HEK293 (cell line): Measurements from ENCODE around the gene MYBPH.

Experiments used
- CTCF ChIA-PET: fragments of 350-600 bp; formaldehyde crosslinking; extraction: SDS; loops from one replicate; lab custom pipeline; 2021; ENCODE audit warnings: antibody characterized with exemption; lab: Yijun Ruan, JAX
- POLR2A ChIA-PET: fragments of 300-600 bp; formaldehyde crosslinking; extraction: SDS; loops from one replicate; lab custom pipeline; 2020; ENCODE audit warnings: antibody characterized with exemption, inconsistent platforms; lab: Yijun Ruan, JAX
- H3K27ac ChIP-seq: fragments of 200-500 bp; sonication (Bioruptor generic); 2 replicates; pipeline ENCODE4 v1.5.1; 2014; ENCODE audit warnings: low read depth, low read length, control low read depth, inconsistent platforms; ENCODE audit errors: extremely low read depth
- H3K36me3 ChIP-seq, 2 experiments: fragments of 200-500 bp in 1 of 2; sonication (Bioruptor generic) in 1 of 2; 1 replicate in 1 of 2; 2 replicates in 1 of 2; pipeline ENCODE4 v1.5.1; 2014 to 2017; ENCODE audit warnings: inconsistent platforms in 2 of 2, low read length in 2 of 2; ENCODE audit not compliant: control insufficient read depth in 2 of 2, insufficient read depth in 1 of 2
- H3K4me1 ChIP-seq: fragments of 200-500 bp; sonication (Bioruptor generic); 2 replicates; pipeline ENCODE4 v1.5.1; 2014; ENCODE audit warnings: mild to moderate bottlenecking, low read length, inconsistent platforms; ENCODE audit not compliant: control insufficient read depth, insufficient read depth
- H3K4me3 ChIP-seq: 2 replicates; pipeline ENCODE4 v1.5.1; 2011; ENCODE audit warnings: low read depth, mild to moderate bottlenecking, control low read depth, low read length, moderate library complexity
- H3K9me3 ChIP-seq: fragments of 200-500 bp; sonication (Bioruptor generic); 2 replicates; pipeline ENCODE4 v1.5.1; 2014; ENCODE audit warnings: low read depth, low read length, inconsistent platforms; ENCODE audit not compliant: control insufficient read depth, insufficient read depth
- KLF10 ChIP-seq: fragments of 450-650 bp; IDR thresholded peaks from 2 replicates; pipeline ENCODE4 v1.5.1; 2018; ENCODE audit warnings: missing biosample characterization, mild to moderate bottlenecking, missing genetic modification characterization
- YY2 ChIP-seq: fragments of 450-650 bp; formaldehyde crosslinking; IDR thresholded peaks from 2 replicates; pipeline ENCODE4 v1.5.1; 2016; ENCODE audit warnings: missing biosample characterization, missing genetic modification characterization
- ZBTB11 ChIP-seq: fragments of 450-650 bp; formaldehyde crosslinking; conservative IDR thresholded peaks from 2 replicates; pipeline ENCODE4 v1.5.1; 2016; ENCODE audit warnings: low read depth, missing biosample characterization, missing genetic modification characterization
- ZBTB17 ChIP-seq: fragments of 450-650 bp; formaldehyde crosslinking; IDR thresholded peaks from 2 replicates; pipeline ENCODE4 v1.5.1; 2016; ENCODE audit warnings: missing biosample characterization, missing genetic modification characterization
- ZNF112 ChIP-seq: fragments of 450-650 bp; formaldehyde crosslinking; IDR thresholded peaks from 2 replicates; pipeline ENCODE4 v1.5.0; 2017; ENCODE audit warnings: missing biosample characterization, missing genetic modification characterization
- ZNF138 ChIP-seq: fragments of 450-650 bp; formaldehyde crosslinking; IDR thresholded peaks from 2 replicates; pipeline ENCODE4 v1.5.1; 2016; ENCODE audit warnings: missing biosample characterization, missing genetic modification characterization, borderline replicate concordance
- ZNF175 ChIP-seq: fragments of 450-650 bp; formaldehyde crosslinking; IDR thresholded peaks from 2 replicates; pipeline ENCODE4 v1.5.1; 2016; ENCODE audit warnings: missing biosample characterization, missing genetic modification characterization
- ZNF239 ChIP-seq: fragments of 450-650 bp; formaldehyde crosslinking; IDR thresholded peaks from 2 replicates; pipeline ENCODE4 v1.5.1; 2016; ENCODE audit warnings: missing biosample characterization, missing genetic modification characterization
- ZNF311 ChIP-seq: fragments of 450-650 bp; formaldehyde crosslinking; IDR thresholded peaks from 2 replicates; pipeline ENCODE4 v1.5.1; 2017; ENCODE audit warnings: missing biosample characterization, missing genetic modification characterization, borderline replicate concordance
- ZNF398 ChIP-seq: fragments of 450-650 bp; formaldehyde crosslinking; IDR thresholded peaks from 2 replicates; pipeline ENCODE4 v1.5.1; 2017; ENCODE audit warnings: missing biosample characterization, missing genetic modification characterization
- ZNF514 ChIP-seq: fragments of 450-650 bp; formaldehyde crosslinking; IDR thresholded peaks from 2 replicates; pipeline ENCODE4 v1.5.1; 2016; ENCODE audit warnings: missing biosample characterization, missing genetic modification characterization
- ZNF521 ChIP-seq: fragments of 450-650 bp; formaldehyde crosslinking; IDR thresholded peaks from 2 replicates; pipeline ENCODE4 v1.5.1; 2017; ENCODE audit warnings: missing biosample characterization, mild to moderate bottlenecking, missing genetic modification characterization
- ZNF558 ChIP-seq: fragments of 450-650 bp; formaldehyde crosslinking; IDR thresholded peaks from 2 replicates; pipeline ENCODE4 v1.5.1; 2016; ENCODE audit warnings: missing biosample characterization, missing genetic modification characterization
- ZNF621 ChIP-seq: fragments of 450-650 bp; formaldehyde crosslinking; IDR thresholded peaks from 2 replicates; pipeline ENCODE4 v1.5.1; 2017; ENCODE audit warnings: missing biosample characterization, missing genetic modification characterization
- ZNF629 ChIP-seq: fragments of 450-650 bp; formaldehyde crosslinking; IDR thresholded peaks from 2 replicates; pipeline ENCODE4 v1.5.1; 2017; ENCODE audit warnings: missing biosample characterization, missing genetic modification characterization
- ZNF660 ChIP-seq: fragments of 450-650 bp; IDR thresholded peaks from 2 replicates; pipeline ENCODE4 v1.5.1; 2018; ENCODE audit warnings: missing biosample characterization, mild to moderate bottlenecking, missing genetic modification characterization
- ZNF677 ChIP-seq: fragments of 450-650 bp; IDR thresholded peaks from 2 replicates; pipeline ENCODE4 v1.5.0; 2018; ENCODE audit warnings: missing biosample characterization, mild to moderate bottlenecking, missing genetic modification characterization, moderate library complexity
- ZNF707 ChIP-seq: fragments of 450-650 bp; formaldehyde crosslinking; IDR thresholded peaks from 2 replicates; pipeline ENCODE4 v1.5.1; 2016; ENCODE audit warnings: missing biosample characterization, missing genetic modification characterization
- ZNF76 ChIP-seq: fragments of 450-650 bp; formaldehyde crosslinking; IDR thresholded peaks from 2 replicates; pipeline ENCODE4; 2016; ENCODE audit warnings: low read depth, missing biosample characterization, missing genetic modification characterization, borderline replicate concordance
- ZNF768 ChIP-seq: fragments of 450-650 bp; formaldehyde crosslinking; IDR thresholded peaks from 2 replicates; pipeline ENCODE4 v1.5.1; 2018; ENCODE audit warnings: missing biosample characterization, mild to moderate bottlenecking, missing genetic modification characterization
- TF ChIP-seq, protein P1 (sequence below): fragments of 450-650 bp; formaldehyde crosslinking; IDR thresholded peaks from 2 replicates; pipeline ENCODE4 v1.5.1; 2016; ENCODE audit warnings: missing biosample characterization, missing genetic modification characterization, borderline replicate concordance

Gene MYBPH

DNA sequence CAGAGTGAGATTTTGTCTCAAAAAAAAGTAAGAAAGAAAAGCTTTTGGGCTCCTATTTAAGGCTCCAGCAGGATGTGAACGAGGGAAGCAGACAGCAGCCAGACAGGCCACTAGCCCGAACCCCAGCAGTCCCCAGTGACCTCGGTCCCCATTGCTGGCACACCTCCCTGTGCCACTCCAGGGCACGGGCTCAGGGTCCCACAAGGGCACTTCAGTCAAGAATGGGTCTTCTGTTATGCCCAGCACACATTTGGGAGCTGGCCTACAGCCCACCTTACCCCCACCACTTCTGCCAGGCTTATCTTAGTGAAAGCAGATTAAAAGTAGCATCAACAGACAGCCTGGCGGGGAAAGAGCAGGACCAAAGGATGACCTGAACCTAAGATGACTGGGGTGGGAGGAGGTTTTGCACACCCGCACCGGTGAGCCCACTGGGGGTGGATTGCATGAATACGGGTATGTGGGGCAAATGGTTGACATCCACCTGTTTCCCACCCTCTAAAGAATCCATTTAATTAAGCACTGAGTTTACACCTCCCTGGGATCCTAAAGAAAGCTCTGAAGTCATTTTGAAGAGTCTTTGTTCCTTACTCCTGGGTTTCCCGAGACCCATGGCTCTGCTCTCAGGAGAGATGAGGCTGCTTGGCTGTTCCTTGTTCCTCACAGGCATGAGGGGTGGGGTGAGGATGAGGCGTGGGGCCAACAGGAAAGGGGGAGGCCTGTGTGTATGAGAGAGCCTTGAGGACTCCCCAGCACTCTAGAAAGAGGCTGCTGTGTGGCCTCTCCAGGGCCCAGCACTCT is 6.2 kb upstream of the MYBPH start:
- ChIA-PET CTCF (interaction anchor here (0.6 to 3.3 kb wide), 6 partner anchors 9 to 86 kb away, joined by 3 to 20 read pairs (median 4); no protein-coding TSS in a partner anchor), POLR2A (interaction anchor here (1.0 kb wide), 1 partner anchor 64 kb away, joined by 3 read pairs; no protein-coding TSS in a partner anchor)
- Histone ChIP-seq H3K4me3 (no peak overlapping the region), H3K9me3 (no peaks in the 10 kb centered on the region), H3K4me1 (no peaks in the 10 kb centered on the region; the same call in 1 of the 2 replicates), H3K27ac (no peak overlapping the region), H3K36me3 (no peaks in the 10 kb centered on the region)
- no peak for TF ChIP-seq YY2 (tag by site-specific recombination)
- TF ChIP-seq ZNF768: no peak
- no peak for TF ChIP-seq ZNF621 (tag by site-specific recombination)
- no peak for TF ChIP-seq ZNF175 (tag by site-specific recombination)
- no peak for TF ChIP-seq ZNF707
- no peak for TF ChIP-seq ZNF239 (tag by site-specific recombination)
- no peak for TF ChIP-seq ZNF558 (tag by site-specific recombination)
- no peak for TF ChIP-seq ZNF521 (tag by site-specific recombination)
- no peak for TF ChIP-seq ZNF311 (tag by site-specific recombination)
- no peak for TF ChIP-seq ZNF514 (tag by site-specific recombination)
- TF ChIP-seq ZNF629 (tag by site-specific recombination): no peak
- no peak for TF ChIP-seq KLF10
- no peak for TF ChIP-seq ZNF138 (tag by site-specific recombination)
- TF ChIP-seq ZNF112: no peak
- no peak for TF ChIP-seq ZBTB17 (tag by site-specific recombination)

DNA sequence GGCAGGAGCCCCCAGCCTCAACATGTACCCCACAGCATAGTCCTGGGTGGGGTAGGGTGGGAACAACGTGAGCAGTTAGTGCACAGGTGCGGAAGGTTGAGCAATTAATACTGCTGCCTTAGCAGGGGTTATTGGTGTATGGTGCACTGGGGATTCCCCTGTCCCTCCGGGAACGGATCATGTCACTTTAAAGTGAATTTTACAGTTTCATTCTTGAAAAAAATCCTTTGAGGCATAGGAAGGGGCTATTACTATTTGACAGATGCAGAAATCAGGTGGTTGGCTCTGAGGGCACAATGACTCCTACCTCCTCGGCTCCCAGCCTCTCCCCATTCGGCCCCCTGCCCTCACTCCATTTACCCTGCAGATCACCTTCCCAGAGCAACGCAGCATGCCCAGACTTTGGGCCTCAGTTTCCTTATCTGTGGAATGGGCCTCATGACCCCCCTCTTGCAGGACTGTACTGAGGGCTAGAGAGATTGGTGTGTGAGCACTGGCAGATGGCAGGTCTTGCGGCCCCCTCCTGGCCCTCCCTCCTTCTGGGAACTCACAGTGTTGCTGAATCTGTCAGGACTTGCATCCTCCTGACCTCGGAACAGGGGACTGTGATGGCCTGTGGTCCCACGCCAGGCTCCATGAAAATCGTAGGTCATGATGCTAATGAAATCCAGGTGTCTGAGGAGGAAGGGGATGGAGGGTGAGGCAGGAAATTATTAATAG is 5.1 kb upstream of the MYBPH start:
- ChIA-PET CTCF (interaction anchor here (2.0 to 3.3 kb wide), 2 partner anchors 8 to 87 kb away, joined by 5 to 20 read pairs; no protein-coding TSS in a partner anchor), POLR2A (no interaction called here)
- no peak for TF ChIP-seq ZNF76 (tag by site-specific recombination)
- no peak for TF ChIP-seq ZNF677 (tag by site-specific recombination)
- 0 out of 2 replicates have a peak, but pooled peaks have one; percentile 31 for TF ChIP-seq ZNF660 (tag by site-specific recombination)
- TF ChIP-seq, protein P1, sequence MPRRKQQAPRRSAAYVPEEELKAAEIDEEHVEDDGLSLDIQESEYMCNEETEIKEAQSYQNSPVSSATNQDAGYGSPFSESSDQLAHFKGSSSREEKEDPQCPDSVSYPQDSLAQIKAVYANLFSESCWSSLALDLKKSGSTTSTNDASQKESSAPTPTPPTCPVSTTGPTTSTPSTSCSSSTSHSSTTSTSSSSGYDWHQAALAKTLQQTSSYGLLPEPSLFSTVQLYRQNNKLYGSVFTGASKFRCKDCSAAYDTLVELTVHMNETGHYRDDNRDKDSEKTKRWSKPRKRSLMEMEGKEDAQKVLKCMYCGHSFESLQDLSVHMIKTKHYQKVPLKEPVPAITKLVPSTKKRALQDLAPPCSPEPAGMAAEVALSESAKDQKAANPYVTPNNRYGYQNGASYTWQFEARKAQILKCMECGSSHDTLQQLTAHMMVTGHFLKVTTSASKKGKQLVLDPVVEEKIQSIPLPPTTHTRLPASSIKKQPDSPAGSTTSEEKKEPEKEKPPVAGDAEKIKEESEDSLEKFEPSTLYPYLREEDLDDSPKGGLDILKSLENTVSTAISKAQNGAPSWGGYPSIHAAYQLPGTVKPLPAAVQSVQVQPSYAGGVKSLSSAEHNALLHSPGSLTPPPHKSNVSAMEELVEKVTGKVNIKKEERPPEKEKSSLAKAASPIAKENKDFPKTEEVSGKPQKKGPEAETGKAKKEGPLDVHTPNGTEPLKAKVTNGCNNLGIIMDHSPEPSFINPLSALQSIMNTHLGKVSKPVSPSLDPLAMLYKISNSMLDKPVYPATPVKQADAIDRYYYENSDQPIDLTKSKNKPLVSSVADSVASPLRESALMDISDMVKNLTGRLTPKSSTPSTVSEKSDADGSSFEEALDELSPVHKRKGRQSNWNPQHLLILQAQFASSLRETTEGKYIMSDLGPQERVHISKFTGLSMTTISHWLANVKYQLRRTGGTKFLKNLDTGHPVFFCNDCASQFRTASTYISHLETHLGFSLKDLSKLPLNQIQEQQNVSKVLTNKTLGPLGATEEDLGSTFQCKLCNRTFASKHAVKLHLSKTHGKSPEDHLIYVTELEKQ (tag by site-specific recombination): no peak
- TF ChIP-seq ZBTB11 (tag by site-specific recombination): no peak
- TF ChIP-seq ZNF398 (tag by site-specific recombination): no peak
- Histone ChIP-seq H3K4me1 (no peaks in the 10 kb centered on the region; the same call in 1 of the 2 replicates), H3K9me3 (no peaks in the 10 kb centered on the region), H3K4me3 (no peak overlapping the region), H3K27ac (no peak overlapping the region), H3K36me3 (no peaks in the 10 kb centered on the region)
